ENCODE data around the gene ZC3H7B. TPM values are rescaled to one million over a fixed set of nuclear protein-coding genes. Genes with fewer than 3 reads are reported as not detected.

The ZC3H7B gene
- total RNA-seq, 1 experiment from 2014 or later = 42.0 TPM

DNA sequence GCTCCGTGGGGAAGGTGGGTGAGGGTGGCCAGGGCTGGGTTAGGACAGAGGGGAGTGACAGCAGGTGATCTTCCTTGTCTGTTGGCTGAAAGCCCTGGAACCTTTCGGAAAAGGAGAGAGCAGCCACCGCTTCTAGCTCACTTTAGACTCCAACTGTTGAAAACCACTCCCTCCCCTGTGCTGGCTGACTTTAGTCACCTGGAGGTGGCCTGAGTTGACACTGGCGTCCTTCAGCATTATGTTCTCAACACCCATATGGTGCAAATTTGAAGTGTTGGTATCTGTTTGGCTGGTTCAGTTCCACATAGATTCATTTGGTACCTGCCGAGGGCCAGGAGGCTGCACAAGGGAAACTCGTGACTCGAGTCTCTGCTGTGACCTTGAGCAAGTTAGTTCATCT lies 28.8 kb downstream of the ZC3H7B start:
- BruUV-seq (replicated peaks) = no TSS peak
- H3K27ac ChIP-seq (ENCODE audit: low read depth, low read length) = no peak overlapping the region
- POLR2A ChIA-PET = no interaction called here
- RAD21 ChIA-PET (ENCODE audit: low non-redundant PET in 1 of 2, low total read pairs in 2 of 2, uncharacterized antibody in 2 of 2, unreplicated experiment in 2 of 2) = no interaction called here
- CTCF ChIA-PET = no interaction called here
- no peak overlapping the region for H2AFZ ChIP-seq (ENCODE audit: low read depth, low read length, poor library complexity, severe bottlenecking)
- TF ChIP-seq ZBTB33 (IDR thresholded peaks at IDR 0.05; ENCODE audit: extremely low read depth, insufficient replicate concordance, low read length) = no peak
- TF ChIP-seq ATF3 (IDR thresholded peaks at IDR 0.05) = no peak
- TF ChIP-seq EGR1 (IDR thresholded peaks at IDR 0.05; ENCODE audit: low read depth) = no peak
- TF ChIP-seq ELF1 (IDR thresholded peaks at IDR 0.05; ENCODE audit: borderline replicate concordance, low read depth) = no peak
- TF ChIP-seq, protein P1, sequence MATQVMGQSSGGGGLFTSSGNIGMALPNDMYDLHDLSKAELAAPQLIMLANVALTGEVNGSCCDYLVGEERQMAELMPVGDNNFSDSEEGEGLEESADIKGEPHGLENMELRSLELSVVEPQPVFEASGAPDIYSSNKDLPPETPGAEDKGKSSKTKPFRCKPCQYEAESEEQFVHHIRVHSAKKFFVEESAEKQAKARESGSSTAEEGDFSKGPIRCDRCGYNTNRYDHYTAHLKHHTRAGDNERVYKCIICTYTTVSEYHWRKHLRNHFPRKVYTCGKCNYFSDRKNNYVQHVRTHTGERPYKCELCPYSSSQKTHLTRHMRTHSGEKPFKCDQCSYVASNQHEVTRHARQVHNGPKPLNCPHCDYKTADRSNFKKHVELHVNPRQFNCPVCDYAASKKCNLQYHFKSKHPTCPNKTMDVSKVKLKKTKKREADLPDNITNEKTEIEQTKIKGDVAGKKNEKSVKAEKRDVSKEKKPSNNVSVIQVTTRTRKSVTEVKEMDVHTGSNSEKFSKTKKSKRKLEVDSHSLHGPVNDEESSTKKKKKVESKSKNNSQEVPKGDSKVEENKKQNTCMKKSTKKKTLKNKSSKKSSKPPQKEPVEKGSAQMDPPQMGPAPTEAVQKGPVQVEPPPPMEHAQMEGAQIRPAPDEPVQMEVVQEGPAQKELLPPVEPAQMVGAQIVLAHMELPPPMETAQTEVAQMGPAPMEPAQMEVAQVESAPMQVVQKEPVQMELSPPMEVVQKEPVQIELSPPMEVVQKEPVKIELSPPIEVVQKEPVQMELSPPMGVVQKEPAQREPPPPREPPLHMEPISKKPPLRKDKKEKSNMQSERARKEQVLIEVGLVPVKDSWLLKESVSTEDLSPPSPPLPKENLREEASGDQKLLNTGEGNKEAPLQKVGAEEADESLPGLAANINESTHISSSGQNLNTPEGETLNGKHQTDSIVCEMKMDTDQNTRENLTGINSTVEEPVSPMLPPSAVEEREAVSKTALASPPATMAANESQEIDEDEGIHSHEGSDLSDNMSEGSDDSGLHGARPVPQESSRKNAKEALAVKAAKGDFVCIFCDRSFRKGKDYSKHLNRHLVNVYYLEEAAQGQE (IDR thresholded peaks at IDR 0.05; ENCODE audit: low read depth) = no peak
- no peak for TF ChIP-seq FOSL1 (IDR thresholded peaks at IDR 0.05; ENCODE audit: low read depth)
- no peak for TF ChIP-seq POLR2AphosphoS5 (IDR thresholded peaks at IDR 0.05; ENCODE audit: low read depth, low read length)
- no peak for TF ChIP-seq EZH2phosphoT487 (IDR thresholded peaks at IDR 0.05; ENCODE audit: borderline replicate concordance)
- no peak for TF ChIP-seq ZFX (IDR thresholded peaks at IDR 0.05)
- no peak for TF ChIP-seq SIN3A (IDR thresholded peaks at IDR 0.05; ENCODE audit: low read depth)
- intact Hi-C loops (cut with micrococcal nuclease) = no loop called here
- DNase-seq (ENCODE audit: low read depth, low spot score) (no peak), ATAC-seq (no peak)
- H3K9me3 ChIP-seq (ENCODE audit: control insufficient read depth in 1 of 2, insufficient read depth in 1 of 2, low read depth in 1 of 2, low read length in 2 of 2) = no peaks in the 10 kb centered on the region
- H3K27me3 ChIP-seq (ENCODE audit: insufficient read depth, low read length) = no peaks in the 10 kb centered on the region
- no peak overlapping the region for H3K9ac ChIP-seq (ENCODE audit: low read length)
- no peaks in the 10 kb centered on the region for H3K9me2 ChIP-seq (ENCODE audit: insufficient read depth)
- H3K36me3 ChIP-seq (ENCODE audit: control insufficient read depth in 1 of 2, insufficient read depth in 2 of 2, low read length in 2 of 2) = peaks cover 22 to 27% of the 10 kb centered on the region in 2 experiments; a peak in 3 of 4 replicates
- no peak overlapping the region for H3K4me2 ChIP-seq (ENCODE audit: low read length)
- no peak overlapping the region for H3K4me3 ChIP-seq (replicated peaks in 1 of 2; ENCODE audit: low read depth in 1 of 2, low read length in 2 of 2)
- H3K79me2 ChIP-seq (ENCODE audit: insufficient read depth, low read length) = no peaks in the 10 kb centered on the region
- H3K4me1 ChIP-seq (ENCODE audit: control insufficient read depth in 1 of 2, insufficient read depth in 2 of 2, low read length in 2 of 2) = no peaks in the 10 kb centered on the region
- no peaks in the 10 kb centered on the region for H4K20me1 ChIP-seq (ENCODE audit: insufficient read depth)

All from HCT116 (cell line).